Caki2 (cell line): ENCODE data around the gene PITRM1. TPM values are rescaled to one million over a fixed set of nuclear protein-coding genes. Genes with fewer than 3 reads are reported as not detected.

Experiments
- DNase-seq: peaks from one replicate; pipeline ENCODE4 v3.0.0-alpha.2; 2015; ENCODE audit warnings: low read depth
- in situ Hi-C: cut with HindIII; loops from 2 replicates; pipeline ENCODE4 v1.10.0; 2016; ENCODE audit warnings: low sequenced_read_pairs, low pct_unique_long_range_greater_than_20kb, mixed read lengths
- total RNA-seq: library from RNA; depleted of rRNA; stranded (reverse); fragments of >200 nt; shearing (Covaris generic); gene quantifications from 2 replicates; pipeline ENCODE4 v1.2.3, GENCODE V29; 2014; ENCODE audit warnings: low replicate concordance

The PITRM1 gene
- total RNA-seq, 1 experiment from 2014 or later, result 132 TPM

DNA sequence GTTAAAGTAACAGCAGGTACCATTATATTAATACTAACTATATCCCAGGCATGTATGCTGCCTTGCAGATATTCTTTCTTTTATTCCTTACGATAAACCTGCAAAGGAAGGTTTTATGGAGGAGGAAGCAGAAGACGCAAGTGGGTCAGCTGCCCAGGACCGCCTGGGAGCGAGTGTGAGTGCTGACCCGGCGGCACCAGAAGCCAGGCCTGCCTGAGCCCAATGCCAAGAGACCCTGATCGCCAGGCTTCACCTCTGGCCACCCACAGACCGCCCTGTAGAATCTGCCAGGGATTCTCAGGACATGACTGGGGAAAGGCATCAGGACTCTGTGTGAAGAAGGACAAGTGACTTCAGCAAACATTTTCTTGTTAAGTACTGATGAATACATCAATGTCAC, 26.3 kb downstream of the PITRM1 start:
- in situ Hi-C loops, result no loop called here
- no peak for DNase-seq

DNA sequence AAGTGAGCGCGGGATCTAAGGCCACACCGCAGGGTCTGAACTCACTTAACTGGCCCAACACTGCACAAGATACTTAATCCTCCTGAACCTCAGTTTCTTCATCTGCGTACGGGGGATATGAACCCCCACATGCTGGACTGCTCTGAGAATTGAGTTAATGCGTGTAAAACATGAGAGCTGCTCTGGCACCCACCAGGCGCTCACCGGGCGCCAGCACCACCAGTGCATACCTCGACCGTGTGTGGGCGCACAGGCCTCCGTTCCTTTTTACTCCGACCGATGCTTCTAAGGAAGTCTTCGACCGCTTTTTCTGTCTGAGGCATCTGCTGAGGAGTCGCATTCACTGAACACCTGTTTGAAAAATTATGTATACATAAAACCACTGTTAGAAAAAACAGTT, 27.2 kb downstream of the PITRM1 start:
- in situ Hi-C loops, result no loop called here
- DNase-seq, result no peak

DNA sequence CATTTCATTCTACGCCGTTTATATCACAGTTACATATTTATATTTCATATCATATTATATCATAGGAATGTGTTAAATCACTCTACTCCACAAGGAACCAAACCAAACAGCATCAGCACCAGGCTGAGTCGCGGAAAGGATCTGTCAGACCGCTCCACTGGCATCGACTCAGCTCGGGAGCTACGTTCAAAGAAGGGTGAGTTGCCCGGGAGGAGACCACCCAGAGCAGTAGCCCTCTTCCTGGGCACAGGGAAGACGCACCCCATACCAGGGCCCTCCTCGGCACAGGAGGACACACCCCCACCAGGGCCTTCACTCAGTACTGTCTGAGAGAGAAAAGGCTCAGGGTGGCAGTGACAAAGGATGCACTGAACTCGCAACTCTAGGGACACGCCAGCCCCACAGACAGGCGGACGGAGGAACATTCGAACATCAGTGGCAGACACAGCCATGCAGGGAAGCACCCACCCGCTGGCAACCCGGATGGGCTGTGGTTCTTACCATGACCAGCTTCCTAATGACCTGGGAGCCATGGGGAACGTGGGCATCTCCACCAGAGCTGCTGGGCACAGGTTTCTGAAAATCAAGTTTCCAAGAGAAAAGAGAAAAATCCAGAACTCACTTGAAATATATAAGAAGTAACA, 28.7 kb downstream of the PITRM1 start:
- in situ Hi-C loops, result no loop called here
- no peak for DNase-seq

DNA sequence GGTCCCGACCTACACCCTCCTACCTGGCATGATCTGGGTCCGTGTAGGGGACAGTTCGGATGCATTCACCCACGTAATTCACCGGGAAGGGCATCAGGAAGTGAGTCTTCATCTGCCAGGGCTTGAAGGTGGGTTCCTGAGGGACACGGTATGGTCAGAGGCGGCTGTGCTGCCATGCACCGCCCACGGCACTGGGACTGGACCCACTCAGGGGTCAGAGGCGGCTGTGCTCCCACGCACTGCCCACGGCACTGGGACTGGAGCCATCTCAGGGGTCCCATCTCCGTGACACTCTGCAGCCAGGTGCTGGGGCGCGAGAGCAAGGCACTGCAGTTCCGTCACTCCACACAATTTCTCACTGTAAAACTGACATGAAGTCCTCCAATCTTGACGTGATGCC, 29.2 kb downstream of the PITRM1 start:
- in situ Hi-C loops, result no loop called here
- no peak for DNase-seq

DNA sequence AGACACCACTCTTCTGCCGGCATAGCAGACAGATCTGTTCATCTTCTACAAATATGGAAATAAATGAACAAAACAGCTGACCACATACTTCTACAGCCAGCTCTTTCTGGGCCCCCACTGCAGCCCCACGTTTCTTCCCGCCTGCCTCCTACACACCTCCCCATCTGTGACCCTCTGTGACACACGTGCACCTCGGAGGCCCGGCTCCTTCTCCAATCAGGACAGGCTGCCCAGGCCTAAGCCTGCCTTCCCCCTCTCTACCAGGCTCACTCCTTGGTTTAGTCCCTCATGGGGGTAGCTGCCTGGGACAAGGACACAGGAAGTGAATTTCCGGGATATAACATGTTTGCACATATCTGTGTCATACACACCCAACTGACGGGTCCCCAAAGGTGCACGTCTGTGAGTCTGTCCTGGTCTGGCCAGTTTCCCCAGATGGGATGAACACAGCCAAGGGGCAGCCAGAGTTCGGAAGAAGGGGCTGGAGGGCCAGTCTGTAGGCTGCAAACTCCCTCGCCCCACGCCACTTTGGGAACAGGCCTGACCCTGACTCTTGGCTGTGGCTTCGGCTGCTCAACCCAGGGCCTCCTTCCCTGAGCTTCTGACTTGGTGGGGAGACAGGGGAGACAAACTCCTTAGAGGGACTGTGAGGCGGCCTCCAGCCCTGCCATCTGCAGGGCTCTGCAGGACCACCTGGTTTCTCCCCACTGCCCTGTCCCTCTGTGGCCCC, 30.3 kb downstream of the PITRM1 start:
- DNase-seq, result no peak

DNA sequence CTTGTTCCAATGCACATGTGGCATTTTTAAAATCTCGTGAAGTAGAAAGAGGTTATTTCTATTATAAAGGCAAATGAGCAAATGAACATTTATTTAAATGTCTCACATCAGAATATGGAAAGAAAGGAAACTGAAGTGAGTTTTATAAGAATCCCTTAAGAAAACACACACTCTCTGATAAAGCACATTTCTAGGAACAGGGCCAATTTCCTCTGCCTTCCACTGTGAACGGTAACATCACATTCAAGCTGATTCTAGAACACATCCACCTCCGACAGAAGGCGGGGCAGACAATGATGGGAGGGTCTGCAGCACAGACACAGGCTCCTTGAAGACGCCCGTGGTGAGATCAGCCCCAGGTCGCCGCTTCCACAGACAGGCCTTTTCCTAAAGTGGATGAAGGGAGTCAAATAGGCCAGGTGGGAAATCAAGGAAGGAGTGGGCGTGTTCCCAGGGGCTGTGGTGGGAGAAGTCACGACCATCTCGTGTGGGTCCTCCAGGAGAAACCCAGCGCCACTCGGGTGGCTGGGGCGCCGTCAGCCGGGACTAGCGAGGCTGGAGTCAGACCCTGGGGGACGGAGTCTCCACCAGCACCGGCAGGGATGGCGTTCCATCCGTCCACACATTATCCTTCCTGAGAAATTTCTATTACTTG, 31.1 kb downstream of the PITRM1 start:
- no peak for DNase-seq
- in situ Hi-C loops, result no loop called here

More for the DNA sequence above, 30.3 kb downstream of the PITRM1 start:
- in situ Hi-C loops, result no loop called here

DNA sequence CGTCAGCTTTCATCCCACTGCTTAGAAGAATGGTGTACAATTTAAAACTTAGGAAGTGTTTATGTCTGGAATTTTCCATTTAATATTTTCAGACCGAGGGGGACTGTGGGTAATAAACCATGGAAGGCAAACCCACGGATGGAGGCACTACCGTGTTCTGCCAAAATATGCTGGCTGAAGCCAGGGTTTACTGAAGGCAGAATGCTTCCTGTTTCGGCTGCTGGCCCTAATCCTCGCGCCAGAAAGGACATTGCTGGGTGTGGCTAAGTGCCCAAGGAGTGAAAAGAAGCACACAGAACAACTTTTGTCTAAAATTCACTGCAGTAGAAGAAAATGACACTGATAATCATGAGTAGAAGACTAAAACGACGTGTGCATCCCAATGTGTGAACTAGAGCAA, 32.3 kb downstream of the PITRM1 start:
- DNase-seq, result no peak
- in situ Hi-C loops, result no loop called here

DNA sequence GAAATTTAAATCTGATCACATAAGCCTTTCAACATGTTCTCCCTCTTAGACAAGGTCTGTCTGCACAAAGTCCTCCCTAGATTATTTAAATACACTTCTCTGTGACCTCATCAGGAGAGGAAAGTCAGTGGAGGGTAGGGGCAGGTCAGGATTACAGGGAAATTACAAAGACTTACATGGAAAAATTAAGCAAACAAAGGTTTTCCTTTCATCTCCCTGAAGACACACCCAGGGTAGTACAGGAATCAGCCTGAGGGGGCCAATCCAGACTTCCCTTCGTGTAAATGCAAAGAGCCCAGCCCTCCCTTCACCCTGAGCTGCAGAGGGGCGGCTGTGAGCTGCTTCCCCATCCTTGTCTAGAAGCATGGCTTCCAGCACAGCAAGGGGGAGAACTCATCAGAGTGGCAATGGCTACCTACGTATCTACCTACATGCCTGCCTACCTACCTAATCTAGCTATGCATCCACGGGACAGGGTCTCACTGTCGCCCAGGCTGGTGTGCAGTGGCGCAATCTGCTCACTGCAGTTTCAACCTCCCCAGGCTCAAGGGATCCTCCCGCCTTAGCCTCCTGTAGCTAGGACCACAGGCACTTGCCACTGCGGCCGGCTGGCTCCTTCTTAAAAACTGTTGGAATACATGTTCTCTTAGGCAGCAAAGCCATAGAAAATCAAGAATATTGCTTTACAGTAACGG, 33.2 kb downstream of the PITRM1 start:
- in situ Hi-C loops, result no loop called here
- DNase-seq, result peak; percentile 36

DNA sequence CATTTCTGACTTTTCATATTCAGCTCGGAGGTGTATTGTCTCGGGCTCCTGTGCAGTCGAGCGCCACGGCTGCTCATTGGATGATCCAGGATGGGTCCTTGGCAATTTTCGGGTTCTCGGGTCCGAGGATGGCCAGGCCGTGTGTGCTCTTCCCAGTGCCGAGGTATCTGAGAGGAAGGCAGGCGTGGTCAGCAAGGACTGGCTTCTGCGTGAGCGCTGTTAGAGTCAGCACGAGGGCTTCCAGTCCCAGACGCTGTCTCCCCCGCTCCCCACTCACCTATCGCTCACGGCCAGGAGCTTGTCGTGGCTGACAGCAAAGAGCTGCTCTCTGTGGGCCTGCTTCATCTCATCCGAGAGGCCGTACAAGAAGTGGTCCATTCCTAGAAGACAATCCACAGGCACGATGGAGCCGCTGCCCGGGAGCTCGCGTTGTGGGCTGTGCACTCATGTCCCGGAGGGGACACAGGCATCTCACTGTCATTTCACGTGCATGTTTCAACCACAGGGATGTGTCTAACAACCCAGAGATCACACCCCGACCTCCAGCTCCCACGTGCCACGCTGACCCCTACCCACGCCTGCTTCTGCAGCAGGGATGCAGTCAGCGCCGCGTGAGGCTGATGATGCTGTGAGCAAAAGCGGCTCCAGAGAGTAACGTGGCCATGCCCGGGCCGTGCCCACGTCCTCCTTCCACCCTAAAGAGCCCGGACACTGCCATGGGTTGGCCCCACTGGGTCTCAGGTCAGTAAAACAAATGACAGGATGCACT, 34.4 kb downstream of the PITRM1 start:
- DNase-seq, result no peak
- in situ Hi-C loops, result no loop called here

DNA sequence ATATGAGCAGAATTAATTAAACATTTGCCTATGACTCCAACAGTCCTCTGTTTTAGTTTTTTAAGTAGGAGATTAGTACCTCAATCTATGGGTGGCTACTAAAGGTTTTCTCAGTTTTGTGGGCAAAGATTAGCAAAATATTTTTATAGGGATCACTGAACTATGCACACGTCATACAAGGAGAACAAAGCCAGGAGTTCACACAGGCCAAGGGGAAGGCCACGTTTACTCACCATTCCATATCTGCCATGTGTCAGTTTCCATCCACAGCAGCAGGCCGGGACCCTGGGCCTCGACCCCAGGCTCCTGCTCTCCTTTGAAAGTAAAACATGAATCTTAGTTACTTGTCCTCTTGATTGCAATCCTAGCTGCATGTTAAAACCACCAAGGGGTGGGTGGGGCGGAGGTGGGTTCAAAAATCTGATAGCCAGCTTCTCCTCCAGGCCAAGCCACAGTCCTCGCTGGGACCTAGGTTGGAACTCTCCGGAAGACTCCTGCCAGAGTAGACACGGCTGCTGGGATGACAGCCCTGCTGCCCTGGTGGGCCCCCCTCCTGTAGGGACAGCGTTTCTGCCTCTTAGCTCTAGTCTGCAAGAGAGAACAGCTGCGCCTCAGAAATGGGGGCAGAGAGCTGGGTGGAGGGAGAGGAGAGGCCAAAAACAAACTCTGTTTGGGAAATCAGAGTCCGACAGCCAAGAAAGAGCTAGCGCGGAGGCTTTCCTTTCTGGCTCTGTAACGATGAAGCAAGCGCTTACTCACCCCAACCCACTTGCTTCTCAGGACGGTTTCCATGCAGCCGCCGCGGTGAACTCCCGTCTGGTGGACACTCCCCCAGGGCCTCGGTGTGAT, 35.6 kb downstream of the PITRM1 start:
- in situ Hi-C loops, result no loop called here
- DNase-seq, result no peak

DNA sequence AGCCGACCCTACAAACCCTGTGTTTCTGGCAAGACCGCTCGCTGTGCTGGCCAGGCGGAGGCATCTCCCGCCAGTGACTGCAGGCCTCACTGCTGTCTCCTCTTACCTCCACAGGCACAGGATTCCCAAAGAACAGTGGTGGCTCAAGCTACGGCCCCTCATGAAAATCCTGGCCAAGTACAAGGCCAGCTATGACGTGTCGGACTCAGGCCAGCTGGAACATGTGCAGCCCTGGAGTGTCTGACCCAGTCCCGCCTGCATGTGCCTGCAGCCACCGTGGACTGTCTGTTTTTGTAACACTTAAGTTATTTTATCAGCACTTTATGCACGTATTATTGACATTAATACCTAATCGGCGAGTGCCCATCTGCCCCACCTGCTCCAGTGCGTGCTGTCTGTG, 36.2 kb downstream of the PITRM1 start:
- in situ Hi-C loops, result no loop called here
- DNase-seq, result no peak

DNA sequence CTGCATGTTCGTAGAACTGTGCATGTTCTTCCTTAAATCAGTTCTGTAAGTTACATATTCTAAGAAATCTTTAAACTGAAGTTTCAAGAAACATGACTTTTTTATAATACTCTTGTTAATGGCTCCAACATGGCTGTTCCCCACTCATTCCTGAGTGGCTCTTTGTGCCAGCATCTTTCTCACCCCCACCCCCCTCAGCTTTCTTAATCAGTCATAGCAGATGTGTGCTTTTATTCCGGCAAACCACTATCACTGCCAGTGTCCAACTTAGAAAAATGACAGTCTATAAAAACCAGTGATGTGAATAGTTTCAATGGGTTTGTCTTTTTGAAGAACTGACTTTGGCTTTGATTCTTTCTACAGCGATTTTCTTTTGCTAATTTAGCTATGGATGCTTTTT, 37.6 kb downstream of the PITRM1 start:
- no peak for DNase-seq

DNA sequence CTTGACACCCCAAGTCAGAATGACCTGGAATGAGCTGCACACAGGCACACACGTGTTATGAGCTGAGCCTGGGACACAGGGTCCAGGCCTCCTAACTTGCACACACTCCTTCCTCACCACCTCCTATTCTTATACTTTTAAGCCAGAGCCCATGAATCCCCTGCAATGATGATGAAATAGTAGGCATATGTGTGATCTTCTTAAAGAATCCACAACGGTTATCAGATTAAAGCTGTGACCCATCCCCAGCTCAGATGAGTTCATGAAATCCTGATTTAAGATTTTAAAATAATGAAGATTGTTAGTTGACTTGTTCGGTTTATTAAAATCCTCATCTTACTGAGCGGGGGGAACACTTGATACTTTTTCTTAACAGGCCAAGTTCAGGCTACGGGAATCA, 38.6 kb downstream of the PITRM1 start:
- DNase-seq, result no peak
- in situ Hi-C loops, result no loop called here

More for the DNA sequence above, 37.6 kb downstream of the PITRM1 start:
- in situ Hi-C loops, result no loop called here

DNA sequence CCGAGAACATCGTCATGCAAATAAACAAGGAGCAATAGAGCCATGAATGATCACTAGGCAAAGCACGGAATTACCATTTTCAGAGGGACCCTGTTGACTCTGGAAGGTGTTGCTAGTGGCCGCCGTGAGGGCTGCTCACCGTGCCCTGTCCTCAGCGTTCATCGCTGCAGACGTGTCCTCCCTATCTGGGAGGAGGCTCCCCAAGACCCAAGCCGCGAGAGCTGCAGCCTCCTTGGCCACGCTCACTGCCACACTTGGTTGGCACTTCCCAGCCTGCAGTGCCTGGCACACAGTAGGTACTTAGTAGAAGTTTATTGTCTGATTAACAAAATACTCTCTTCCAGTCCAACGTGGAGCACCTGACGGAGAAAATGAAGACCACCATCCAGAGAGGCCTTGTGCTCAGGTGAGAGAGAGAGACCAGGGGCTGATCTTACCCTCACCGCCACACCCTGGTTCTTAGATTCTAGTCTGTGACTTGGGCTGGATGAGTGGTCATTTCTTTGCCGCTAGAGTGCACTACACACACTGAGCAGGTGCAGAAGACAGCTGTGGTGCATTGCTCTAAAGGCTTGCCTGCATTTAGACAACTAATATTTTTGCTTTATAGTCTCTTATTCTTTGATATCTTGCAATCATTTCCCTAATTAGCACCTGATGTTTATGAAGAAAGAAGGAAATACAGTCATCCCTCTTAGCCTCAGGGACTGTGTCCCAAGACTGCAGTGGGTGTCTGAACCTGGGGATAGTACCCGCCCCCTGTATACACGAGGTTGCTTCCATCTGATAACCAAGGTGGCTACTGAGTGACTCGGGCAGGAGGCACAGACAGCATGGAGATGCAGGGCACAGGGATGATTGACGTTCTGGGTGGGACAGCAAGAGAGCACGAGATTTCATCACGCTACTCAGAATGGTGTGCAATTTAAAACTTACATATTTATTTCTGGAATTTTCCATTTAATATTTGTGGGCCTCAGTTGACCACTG, 40.3 kb downstream of the PITRM1 start:
- no peak for DNase-seq
- in situ Hi-C loops, result no loop called here

DNA sequence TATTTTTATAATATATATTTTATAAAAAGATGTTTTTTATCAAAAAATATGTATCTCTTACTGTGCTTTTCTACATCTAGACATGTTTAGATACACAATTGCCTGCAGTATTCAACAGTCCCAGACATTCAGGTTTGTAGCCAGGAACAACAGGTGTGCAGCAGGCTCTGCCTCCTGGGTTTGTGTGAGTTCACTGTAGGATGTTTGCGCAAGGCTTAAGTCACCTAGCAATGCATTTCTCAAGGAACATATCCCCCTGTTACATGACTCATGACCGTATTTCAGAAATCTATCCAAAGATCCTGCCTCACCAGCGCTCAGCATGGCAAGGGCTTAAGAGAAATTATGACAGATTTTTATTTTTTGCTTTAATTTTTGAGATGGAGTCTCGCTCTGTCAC, 41.5 kb downstream of the PITRM1 start:
- in situ Hi-C loops, result no loop called here
- no peak for DNase-seq

DNA sequence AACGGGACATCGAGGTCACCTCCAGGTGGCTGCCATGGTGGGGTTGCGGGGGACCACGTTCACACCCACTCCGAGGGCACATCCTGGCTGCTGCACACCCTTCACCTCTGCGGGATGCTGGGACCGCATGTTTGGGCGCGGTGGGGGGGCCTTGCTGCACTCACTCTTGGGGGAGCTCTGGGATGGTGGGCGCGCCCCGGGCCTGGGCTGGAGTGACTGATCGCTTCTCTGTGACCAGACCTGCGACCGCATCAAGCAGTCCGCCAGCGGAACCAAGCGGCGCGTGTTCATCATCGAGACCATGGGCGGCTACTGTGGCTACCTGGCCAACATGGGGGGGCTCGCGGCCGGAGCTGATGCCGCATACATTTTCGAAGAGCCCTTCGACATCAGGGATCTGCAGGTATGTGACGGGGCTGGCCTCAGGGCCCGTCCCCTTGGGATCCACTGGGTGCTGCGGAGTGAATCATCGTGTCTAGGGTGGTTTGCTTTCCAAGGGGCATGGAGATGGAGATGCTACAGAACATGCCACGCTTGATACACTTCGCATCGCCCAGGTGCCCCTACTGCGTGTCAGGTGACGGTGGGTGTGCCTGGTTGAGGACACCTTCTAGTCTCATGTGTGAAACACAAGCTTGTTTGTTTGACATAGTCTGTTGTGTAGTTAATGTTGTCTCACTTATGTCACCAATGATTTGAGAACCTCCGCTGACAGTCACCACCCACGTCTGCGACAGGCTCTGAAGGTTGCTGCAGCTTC, 42.8 kb downstream of the PITRM1 start:
- DNase-seq, result no peak
- in situ Hi-C loops, result no loop called here
